Karpas-422 (cell line): ENCODE measurements around the gene RAB3C. TPM values are rescaled to one million over a fixed set of nuclear protein-coding genes. Genes with fewer than 3 reads are reported as not detected.

Source experiments
- DNase-seq: peaks from one replicate; pipeline ENCODE4 v3.0.0-alpha.2; 2015
- H2AFZ ChIP-seq: fragments of 200-600 bp; sonication (generic); 2 replicates; pipeline ENCODE4 v1.6.1; 2014; ENCODE audit warnings: antibody characterized with exemption, low read length, mixed read lengths
- H3K27ac ChIP-seq: fragments of 200-600 bp; sonication (generic); 2 replicates; pipeline ENCODE4 v1.5.1; 2014; ENCODE audit warnings: mild to moderate bottlenecking, low read length, moderate library complexity
- H3K27me3 ChIP-seq: fragments of 200-600 bp; sonication (generic); 2 replicates; pipeline ENCODE4 v1.6.1; 2014; ENCODE audit warnings: low read length, mixed read lengths
- H3K36me3 ChIP-seq: fragments of 200-600 bp; sonication (generic); 2 replicates; pipeline ENCODE4 v1.6.1; 2014; ENCODE audit warnings: low read length, mixed read lengths; ENCODE audit not compliant: insufficient read depth
- H3K4me1 ChIP-seq: fragments of 200-600 bp; sonication (generic); 2 replicates; pipeline ENCODE4 v1.6.1; 2014; ENCODE audit warnings: mild to moderate bottlenecking, low read length, mixed read lengths
- H3K4me2 ChIP-seq: fragments of 200-600 bp; sonication (generic); 2 replicates; pipeline ENCODE4 v1.6.1; 2014; ENCODE audit warnings: low read length, low read depth, mild to moderate bottlenecking; ENCODE audit not compliant: poor library complexity, severe bottlenecking
- H3K4me3 ChIP-seq: fragments of 200-600 bp; sonication (generic); 2 replicates; pipeline ENCODE4 v1.5.1; 2014; ENCODE audit warnings: mild to moderate bottlenecking, antibody characterized with exemption, low read length, mixed read lengths
- H3K79me2 ChIP-seq: fragments of 200-600 bp; sonication (generic); 2 replicates; pipeline ENCODE4 v1.6.1; 2014; ENCODE audit warnings: mild to moderate bottlenecking, low read length, mixed read lengths
- H3K9ac ChIP-seq: fragments of 200-600 bp; sonication (generic); 2 replicates; pipeline ENCODE4 v1.6.0; 2014; ENCODE audit warnings: low read length
- H3K9me2 ChIP-seq: fragments of 200-600 bp; sonication (generic), shearing (Covaris generic); replicated peaks from 2 replicates; pipeline ENCODE4 v1.6.0; 2014; ENCODE audit warnings: mild to moderate bottlenecking, low read length, moderate library complexity; ENCODE audit not compliant: insufficient read depth
- H3K9me3 ChIP-seq: fragments of 300-700, 200-600 bp; sonication (generic); 2 replicates; pipeline ENCODE4 v1.6.1; 2014; ENCODE audit warnings: low read length, mixed read lengths
- H4K20me1 ChIP-seq: fragments of 200-600 bp; sonication (generic); 2 replicates; pipeline ENCODE4 v1.6.1; 2014; ENCODE audit warnings: mild to moderate bottlenecking, antibody characterized with exemption, low read length, low read depth; ENCODE audit not compliant: insufficient read depth
- total RNA-seq: library from RNA; depleted of rRNA; stranded (reverse); fragments of >200 nt; shearing (Covaris generic); gene quantifications from 2 replicates; pipeline ENCODE4 v1.2.3, GENCODE V29; 2014; ENCODE audit warnings: low replicate concordance

Gene RAB3C
- total RNA-seq, 1 experiment from 2014 or later, result not detected

- H3K79me2 ChIP-seq, result no peaks in the 10 kb centered on the region
- H3K9ac ChIP-seq, result no peak overlapping the region
- no peaks in the 10 kb centered on the region for H3K9me3 ChIP-seq
- no peak for DNase-seq
- H3K4me1 ChIP-seq, result no peaks in the 10 kb centered on the region
- H3K9me2 ChIP-seq, result no peaks in the 10 kb centered on the region
- H4K20me1 ChIP-seq, result no peaks in the 10 kb centered on the region
- H2AFZ ChIP-seq, result no peak overlapping the region
- H3K4me2 ChIP-seq, result no peak overlapping the region
- H3K27me3 ChIP-seq, result 0 out of 2 replicates have a peak, but pooled peaks cover 2% of the 10 kb centered on the region
- H3K4me3 ChIP-seq, result no peak overlapping the region
- H3K36me3 ChIP-seq, result no peaks in the 10 kb centered on the region
- H3K27ac ChIP-seq, result no peak overlapping the region
Measured at GRCh38 chr5:58672521-58672920, 89.6 kb downstream of the RAB3C start.

- Histone ChIP-seq H3K4me1 (no peaks in the 10 kb centered on the region), H2AFZ (no peak overlapping the region)
Measured at GRCh38 chr5:58674070-58674469, 91.2 kb downstream of the RAB3C start.

GRCh38 chr5:58674711-58675110, 91.8 kb downstream of the RAB3C start:
- Histone ChIP-seq H3K36me3 (no peaks in the 10 kb centered on the region), H3K79me2 (no peaks in the 10 kb centered on the region), H3K27me3 (0 out of 2 replicates have a peak, but pooled peaks cover 2% of the 10 kb centered on the region), H4K20me1 (no peaks in the 10 kb centered on the region), H3K4me2 (no peak overlapping the region), H3K4me3 (no peak overlapping the region), H3K9me3 (no peaks in the 10 kb centered on the region), H3K9ac (no peak overlapping the region), H3K27ac (no peak overlapping the region), H2AFZ (no peak overlapping the region), H3K4me1 (no peaks in the 10 kb centered on the region), H3K9me2 (no peaks in the 10 kb centered on the region)
- no peak for DNase-seq

More at GRCh38 chr5:58674070-58674469, 91.2 kb downstream of the RAB3C start:
- Histone ChIP-seq H3K9me3 (no peaks in the 10 kb centered on the region), H3K36me3 (no peaks in the 10 kb centered on the region), H3K27ac (no peak overlapping the region), H4K20me1 (no peaks in the 10 kb centered on the region), H3K9me2 (no peaks in the 10 kb centered on the region), H3K27me3 (0 out of 2 replicates have a peak, but pooled peaks cover 2% of the 10 kb centered on the region), H3K9ac (no peak overlapping the region), H3K4me3 (no peak overlapping the region), H3K79me2 (no peaks in the 10 kb centered on the region), H3K4me2 (no peak overlapping the region)
- no peak for DNase-seq

GRCh38 chr5:58675341-58675740, 92.5 kb downstream of the RAB3C start:
- H4K20me1 ChIP-seq, result no peaks in the 10 kb centered on the region
- H3K79me2 ChIP-seq, result no peaks in the 10 kb centered on the region
- H3K36me3 ChIP-seq, result no peaks in the 10 kb centered on the region
- H2AFZ ChIP-seq, result no peak overlapping the region
- no peak overlapping the region for H3K9ac ChIP-seq
- no peak overlapping the region for H3K4me2 ChIP-seq
- no peaks in the 10 kb centered on the region for H3K9me3 ChIP-seq
- H3K27ac ChIP-seq, result no peak overlapping the region
- DNase-seq, result no peak
- H3K9me2 ChIP-seq, result no peaks in the 10 kb centered on the region
- H3K4me1 ChIP-seq, result no peaks in the 10 kb centered on the region
- 0 out of 2 replicates have a peak, but pooled peaks cover 2% of the 10 kb centered on the region for H3K27me3 ChIP-seq
- H3K4me3 ChIP-seq, result no peak overlapping the region

GRCh38 chr5:58677650-58678049, 94.8 kb downstream of the RAB3C start:
- Histone ChIP-seq H3K79me2 (no peaks in the 10 kb centered on the region), H3K9ac (no peak overlapping the region), H4K20me1 (no peaks in the 10 kb centered on the region), H3K27me3 (0 out of 2 replicates have a peak, but pooled peaks cover 2% of the 10 kb centered on the region), H2AFZ (no peak overlapping the region), H3K4me1 (no peaks in the 10 kb centered on the region), H3K4me2 (no peak overlapping the region), H3K9me2 (no peaks in the 10 kb centered on the region), H3K36me3 (no peaks in the 10 kb centered on the region), H3K27ac (no peak overlapping the region), H3K4me3 (no peak overlapping the region), H3K9me3 (no peaks in the 10 kb centered on the region)
- DNase-seq, result no peak

- Histone ChIP-seq H3K4me1 (no peaks in the 10 kb centered on the region), H3K9ac (no peak overlapping the region)
Measured at GRCh38 chr5:58680503-58680902, 97.6 kb downstream of the RAB3C start.

GRCh38 chr5:58681943-58682342, 99.1 kb downstream of the RAB3C start:
- H3K27me3 ChIP-seq, result no peaks in the 10 kb centered on the region
- H4K20me1 ChIP-seq, result no peaks in the 10 kb centered on the region
- no peaks in the 10 kb centered on the region for H3K9me3 ChIP-seq
- H3K9ac ChIP-seq, result no peak overlapping the region
- no peak overlapping the region for H3K27ac ChIP-seq
- no peaks in the 10 kb centered on the region for H3K36me3 ChIP-seq
- H3K4me2 ChIP-seq, result no peak overlapping the region
- no peak overlapping the region for H2AFZ ChIP-seq
- no peak for DNase-seq
- no peaks in the 10 kb centered on the region for H3K4me1 ChIP-seq
- H3K4me3 ChIP-seq, result no peak overlapping the region
- H3K9me2 ChIP-seq, result no peaks in the 10 kb centered on the region
- H3K79me2 ChIP-seq, result no peaks in the 10 kb centered on the region

More at GRCh38 chr5:58680503-58680902, 97.6 kb downstream of the RAB3C start:
- no peaks in the 10 kb centered on the region for H3K79me2 ChIP-seq
- no peak overlapping the region for H3K27ac ChIP-seq
- no peak overlapping the region for H3K4me3 ChIP-seq
- no peak overlapping the region for H3K4me2 ChIP-seq
- H2AFZ ChIP-seq, result no peak overlapping the region
- DNase-seq, result no peak
- no peaks in the 10 kb centered on the region for H3K9me2 ChIP-seq
- no peaks in the 10 kb centered on the region for H4K20me1 ChIP-seq
- H3K9me3 ChIP-seq, result no peaks in the 10 kb centered on the region
- H3K36me3 ChIP-seq, result no peaks in the 10 kb centered on the region
- no peaks in the 10 kb centered on the region for H3K27me3 ChIP-seq

- Histone ChIP-seq H3K79me2 (no peaks in the 10 kb centered on the region), H3K27me3 (no peaks in the 10 kb centered on the region), H3K9me2 (no peaks in the 10 kb centered on the region), H3K4me1 (no peaks in the 10 kb centered on the region), H3K9me3 (no peaks in the 10 kb centered on the region), H3K4me2 (no peak overlapping the region), H4K20me1 (no peaks in the 10 kb centered on the region), H3K4me3 (no peak overlapping the region), H2AFZ (no peak overlapping the region), H3K27ac (no peak overlapping the region), H3K9ac (no peak overlapping the region), H3K36me3 (no peaks in the 10 kb centered on the region)
- DNase-seq, result no peak
Measured at GRCh38 chr5:58683567-58683966, 100.7 kb downstream of the RAB3C start.

GRCh38 chr5:58687079-58687478, 104.2 kb downstream of the RAB3C start:
- Histone ChIP-seq H2AFZ (no peak overlapping the region), H3K9me3 (no peaks in the 10 kb centered on the region), H3K9me2 (no peaks in the 10 kb centered on the region), H3K9ac (no peak overlapping the region), H4K20me1 (no peaks in the 10 kb centered on the region), H3K27ac (no peak overlapping the region), H3K79me2 (no peaks in the 10 kb centered on the region), H3K27me3 (no peaks in the 10 kb centered on the region), H3K4me1 (no peaks in the 10 kb centered on the region), H3K4me2 (no peak overlapping the region), H3K36me3 (no peaks in the 10 kb centered on the region), H3K4me3 (no peak overlapping the region)
- DNase-seq, result no peak
